ENCODE data around the gene SUV39H2.
"Not testable (repeated sequence)": the region's sequence is repeated elsewhere in the genome, so short reads cannot be mapped to it uniquely, and the experiment has no call there.

SUV39H2 gene

GRCh38 chr10:14876764-14877163 lies 1.9 kb upstream of the SUV39H2 start:
- DNase-seq = no peak

- peak; percentile 43 for DNase-seq
Measured at GRCh38 chr10:14879124-14879927, 660 bp downstream of the SUV39H2 start.

- no peak for DNase-seq
Measured at GRCh38 chr10:14879928-14880193, 1.2 kb downstream of the SUV39H2 start.

DNA sequence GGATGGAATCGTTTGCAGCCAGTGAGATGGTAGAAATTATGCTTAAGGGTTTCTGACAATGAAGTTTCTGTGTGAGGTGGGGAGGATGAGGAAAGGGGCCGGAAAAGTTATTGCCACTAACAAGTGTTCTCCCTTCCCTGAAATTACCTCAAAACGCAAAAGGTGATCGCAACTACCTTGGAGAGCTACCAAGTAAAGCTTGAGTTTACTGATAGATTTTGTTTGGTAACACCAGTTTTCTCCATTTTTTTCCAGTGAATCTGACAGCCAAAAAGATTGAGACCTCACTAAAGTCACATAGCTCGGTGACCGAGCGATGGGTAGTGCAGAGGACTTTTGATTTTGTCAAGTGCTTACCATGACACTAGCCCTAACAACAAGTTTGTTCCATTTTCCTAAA lies 1.6 kb downstream of the SUV39H2 start:
- DNase-seq = peak; percentile 6

DNA sequence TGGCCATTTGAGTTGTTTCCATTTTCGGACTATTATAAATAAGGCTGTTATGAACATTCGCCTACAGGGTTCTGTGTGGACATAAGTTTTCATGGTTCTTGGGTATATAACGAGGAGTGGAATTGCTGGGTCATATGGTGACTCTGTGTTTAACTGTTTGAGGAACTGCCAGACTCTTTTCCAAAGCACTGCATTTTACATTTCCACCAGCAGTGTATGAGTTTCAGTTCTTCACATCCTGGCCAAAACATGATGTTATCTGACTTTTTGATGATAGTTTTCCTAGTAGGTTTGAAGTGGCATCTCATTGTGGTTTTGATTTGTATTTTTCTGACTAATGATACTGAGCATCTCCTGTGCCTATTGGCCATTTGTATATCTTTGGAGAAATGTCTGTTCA lies 5.4 kb downstream of the SUV39H2 start:
- no peak for DNase-seq

- DNase-seq = no peak
Measured at GRCh38 chr10:14889318-14889717, 10.7 kb downstream of the SUV39H2 start.

- no peak for DNase-seq
Measured at GRCh38 chr10:14891151-14891550, 12.5 kb downstream of the SUV39H2 start.

- peak; percentile 20 for DNase-seq
Measured at GRCh38 chr10:14904316-14904732, 25.7 kb downstream of the SUV39H2 start.

GRCh38 chr10:14904864-14905263 lies 26.2 kb downstream of the SUV39H2 start:
- no peak for DNase-seq

GRCh38 chr10:14905890-14906289 lies 27.2 kb downstream of the SUV39H2 start:
- no peak for DNase-seq

DNA sequence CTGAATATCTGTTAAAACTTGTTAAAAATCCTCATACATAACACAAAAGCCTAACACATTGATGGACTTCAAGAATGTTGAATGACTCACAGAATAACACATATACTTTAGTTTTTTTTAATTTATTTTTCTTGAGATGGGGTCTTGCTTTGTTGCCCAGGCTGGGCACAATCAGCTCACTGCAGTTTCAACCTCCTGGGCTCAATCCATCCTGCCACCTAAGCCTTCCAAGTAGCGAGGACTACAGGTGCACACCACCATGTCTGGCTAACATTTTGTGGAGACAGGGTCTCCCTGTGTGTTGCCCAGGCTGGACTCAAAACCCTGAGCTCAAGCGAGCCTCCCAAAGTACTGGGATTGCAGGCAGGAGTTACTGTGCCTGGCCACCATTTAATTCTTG lies 28.1 kb downstream of the SUV39H2 start:
- DNase-seq = no peak

DNA sequence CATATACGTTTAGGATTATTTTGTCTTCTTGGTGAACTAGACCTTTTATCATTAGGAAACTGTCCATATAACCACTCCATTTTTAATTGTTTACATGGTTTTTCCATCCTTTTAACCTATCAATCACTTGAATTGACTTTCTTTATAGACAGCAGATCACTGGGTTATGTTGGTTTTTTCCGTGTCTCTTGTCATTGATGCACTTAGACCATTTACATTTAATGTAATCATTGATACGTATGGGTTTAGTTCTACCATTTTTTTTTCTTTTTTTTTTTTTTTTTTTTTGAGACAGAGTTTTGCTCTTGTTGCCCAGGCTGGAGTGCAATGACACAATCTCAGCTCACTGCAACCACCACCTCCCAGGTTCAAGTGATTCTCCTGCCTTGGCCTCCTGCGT lies 28.9 kb downstream of the SUV39H2 start:
- not testable (repeated sequence) for DNase-seq

DNA sequence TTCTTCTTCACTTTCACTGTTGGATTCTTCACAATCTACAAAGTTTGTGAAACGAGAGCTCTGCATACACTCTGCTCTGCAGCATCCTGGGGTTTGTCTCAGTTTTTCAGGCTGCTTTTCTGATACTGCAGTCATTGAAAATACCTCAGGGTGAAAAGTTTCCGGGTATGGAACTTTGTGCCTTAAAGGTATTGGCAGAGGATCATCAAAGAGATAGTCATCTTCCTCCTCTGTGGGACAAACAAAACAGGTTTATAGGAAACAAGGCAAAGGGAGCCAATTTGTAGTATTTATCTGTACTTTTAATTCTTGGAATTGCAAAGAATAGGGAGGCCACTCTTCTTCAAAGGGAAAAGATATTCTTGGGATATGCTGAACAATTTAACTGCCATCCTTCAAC lies 30.4 kb downstream of the SUV39H2 start:
- no peak for DNase-seq

DNA sequence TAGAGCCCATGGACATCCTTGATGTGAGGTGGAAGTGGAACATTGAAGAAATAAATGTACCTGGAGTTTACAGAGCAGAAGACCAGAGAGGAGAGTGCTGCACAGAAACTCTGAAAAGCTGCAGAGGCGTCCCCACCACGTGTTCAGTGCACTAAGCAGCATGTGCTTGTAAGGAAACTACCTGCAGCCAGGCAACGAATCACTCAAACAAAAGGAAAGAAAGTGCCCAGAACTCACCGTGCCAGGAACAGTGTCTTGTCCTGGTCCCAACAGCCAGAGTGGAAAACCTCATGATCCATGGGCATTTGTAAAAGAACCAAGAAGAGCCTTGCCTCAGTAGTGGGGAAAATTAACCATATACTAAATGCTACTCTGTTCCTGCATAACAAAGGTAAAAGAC lies 32.3 kb downstream of the SUV39H2 start:
- DNase-seq = no peak

DNA sequence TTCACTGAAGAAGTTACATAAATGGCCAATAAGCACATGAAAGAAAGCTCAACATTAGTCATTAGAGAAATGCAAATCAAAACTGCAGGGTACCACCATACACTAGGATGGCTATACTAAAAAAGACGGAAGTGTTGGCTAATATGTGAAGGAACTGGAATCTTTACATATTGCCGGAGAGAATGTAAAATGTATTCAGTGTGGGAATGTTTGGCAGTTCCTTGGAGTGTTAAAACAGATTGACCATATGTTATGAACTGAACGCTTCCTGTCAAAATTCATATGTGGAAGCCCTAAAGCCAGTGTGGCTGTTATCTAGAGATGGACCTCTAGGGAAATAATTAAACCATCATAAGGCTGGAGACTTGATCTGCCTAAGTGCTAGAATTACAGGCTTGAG lies 33.1 kb downstream of the SUV39H2 start:
- DNase-seq = no peak

GRCh38 chr10:14916600-14916999 lies 37.9 kb downstream of the SUV39H2 start:
- DNase-seq = no peak

DNA sequence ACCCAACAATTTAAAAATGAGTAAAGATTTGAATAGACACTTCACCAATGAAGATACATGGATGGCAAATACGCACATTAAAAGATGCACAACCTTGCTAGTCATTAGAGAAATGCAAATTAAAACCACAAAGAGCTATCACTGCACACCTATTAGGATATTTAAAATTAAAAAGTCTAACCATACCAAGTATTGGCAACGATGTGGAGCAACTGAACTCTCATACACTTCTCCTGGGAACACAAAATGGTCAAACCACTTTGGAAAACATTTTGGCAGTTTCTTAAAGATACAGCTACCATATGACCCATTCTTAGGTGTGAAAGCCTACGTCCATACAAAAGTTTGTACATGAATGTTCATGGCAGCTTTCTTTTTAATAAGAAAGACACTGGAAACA lies 39.2 kb downstream of the SUV39H2 start:
- no peak for DNase-seq

GRCh38 chr10:14918964-14919363 lies 40.3 kb downstream of the SUV39H2 start:
- no peak for DNase-seq

DNA sequence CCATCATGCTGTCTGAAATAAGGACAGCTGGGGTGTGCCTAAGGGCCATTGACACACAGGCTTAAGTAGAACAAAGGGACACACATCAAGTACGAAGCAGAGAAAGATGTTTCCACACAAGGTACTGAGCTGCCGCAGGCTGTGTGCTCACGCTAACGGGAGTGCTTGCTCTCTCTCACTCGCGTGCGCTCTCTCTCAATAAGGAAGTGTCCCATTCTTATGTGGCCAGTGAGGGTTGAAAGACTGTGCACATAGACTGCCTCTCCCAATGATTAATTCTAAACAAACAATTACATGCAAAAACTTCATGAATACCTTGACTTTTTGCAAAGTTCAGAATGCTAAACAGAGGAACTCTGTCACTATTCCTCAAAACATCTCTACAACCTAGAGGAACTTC lies 45.3 kb downstream of the SUV39H2 start:
- no peak for DNase-seq

DNA sequence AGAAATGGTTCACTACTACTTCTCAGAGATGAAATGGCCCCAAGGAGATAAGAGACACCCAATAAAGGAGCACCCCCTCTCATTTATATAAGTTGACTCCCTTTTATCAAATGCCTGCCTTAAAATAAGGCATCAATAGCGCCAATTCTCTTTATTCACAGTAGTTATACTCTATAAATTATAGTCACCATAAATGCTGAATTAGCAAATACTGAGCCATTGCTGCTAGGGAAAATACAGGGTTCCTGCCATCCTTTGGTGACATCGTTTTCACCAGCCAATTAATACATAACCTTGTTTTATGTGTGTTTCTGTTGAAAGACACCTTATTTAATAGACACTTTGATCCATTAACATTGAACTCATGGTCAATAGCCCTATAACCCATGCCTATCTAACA lies 46.6 kb downstream of the SUV39H2 start:
- no peak for DNase-seq

- DNase-seq = no peak
Measured at GRCh38 chr10:14926061-14926470, 47.4 kb downstream of the SUV39H2 start.

DNA sequence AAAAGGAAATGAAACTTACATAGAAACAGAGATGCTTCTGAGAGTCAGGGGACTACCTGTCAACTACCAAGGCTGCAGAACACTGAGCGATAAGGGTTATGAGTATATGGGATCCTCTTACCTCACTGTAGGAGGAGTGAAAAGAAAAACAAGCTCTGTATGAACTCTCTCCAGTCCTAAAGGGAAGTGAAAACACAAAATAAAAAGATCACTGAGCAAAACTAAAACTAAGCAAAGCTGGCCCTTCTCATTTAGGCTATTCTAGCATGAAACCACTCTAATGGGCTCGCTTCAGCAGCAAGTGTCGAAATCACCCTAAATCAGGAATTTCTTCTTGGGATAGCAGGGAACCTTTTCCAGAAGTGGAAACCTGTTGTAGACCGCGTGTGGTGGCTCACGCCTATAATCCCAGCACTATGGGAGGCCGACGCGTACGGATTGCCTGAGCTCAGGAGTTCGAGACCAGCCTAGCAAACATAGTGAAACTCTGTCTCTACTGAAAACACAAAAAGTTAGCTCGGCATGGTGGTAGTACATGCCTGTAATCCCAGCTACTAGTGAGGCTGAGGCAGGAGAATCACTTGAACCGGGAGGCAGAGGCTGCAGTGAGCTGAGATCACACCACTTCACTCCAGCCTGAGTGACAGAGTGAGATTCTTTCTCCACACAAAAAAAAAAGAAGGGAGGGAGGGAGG lies 48.2 kb downstream of the SUV39H2 start:
- no peak for DNase-seq

DNA sequence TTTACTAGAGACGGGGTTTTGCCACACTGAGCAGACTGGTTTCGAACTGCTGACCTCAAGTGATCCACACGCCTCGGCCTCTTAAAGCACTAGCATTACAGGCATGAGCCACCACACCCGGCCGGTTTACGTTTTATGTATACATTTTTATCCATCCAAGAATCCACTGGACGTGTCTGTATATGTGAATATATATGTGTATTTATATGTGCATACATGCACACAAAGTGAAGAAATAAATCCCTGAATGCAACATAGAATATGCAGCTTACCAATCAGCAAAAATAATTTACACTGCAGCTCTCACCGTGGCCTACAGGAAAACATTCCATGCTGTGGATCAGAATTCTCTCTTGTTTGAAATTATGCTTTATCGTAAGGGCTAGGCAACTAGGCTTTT lies 51.9 kb downstream of the SUV39H2 start:
- DNase-seq = no peak

DNA sequence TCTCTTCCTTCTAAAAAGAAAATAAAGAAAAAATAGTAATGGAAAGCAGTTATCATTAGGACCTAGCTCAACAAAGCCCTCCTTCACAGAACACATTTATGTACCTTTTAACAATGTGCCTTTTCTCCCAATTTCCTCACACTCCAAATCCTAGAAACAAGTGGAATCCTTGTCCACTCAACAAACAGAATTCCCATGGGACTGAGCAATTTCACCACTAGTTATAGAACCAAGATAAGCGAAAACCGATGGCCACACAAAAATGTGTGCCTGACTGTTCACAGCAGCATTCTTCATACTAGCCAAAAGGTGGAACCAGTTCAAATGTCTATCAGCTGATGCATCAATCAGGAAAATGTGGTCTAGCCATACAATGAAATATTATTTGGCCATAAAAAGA lies 57.9 kb downstream of the SUV39H2 start:
- no peak for DNase-seq

DNA sequence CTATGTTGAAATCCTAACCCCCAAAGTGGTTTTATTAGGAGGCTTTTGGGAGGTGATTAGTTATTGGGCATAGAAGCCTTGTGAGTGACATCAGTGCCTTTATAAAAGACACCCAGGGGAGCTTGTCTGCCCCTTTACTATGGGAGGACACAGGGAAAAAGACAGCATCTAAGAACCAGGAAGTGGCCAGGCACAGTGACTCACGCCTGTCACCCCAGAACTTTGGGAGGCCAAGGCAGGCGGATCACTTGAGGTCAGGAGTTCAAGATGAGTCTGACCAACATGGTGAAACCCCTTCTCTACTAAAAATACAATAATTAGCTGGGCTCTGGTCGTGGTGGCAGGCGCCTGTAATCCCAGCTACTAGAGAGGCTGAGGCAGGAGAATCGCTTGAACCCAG lies 60.3 kb downstream of the SUV39H2 start:
- peak; percentile 67 for DNase-seq
